ENCODE results near the gene FAM149A.

GRCh38 chr4:186166852-186167512 lies 62.5 kb downstream of the FAM149A start:
- TF ChIP-seq, protein P1, sequence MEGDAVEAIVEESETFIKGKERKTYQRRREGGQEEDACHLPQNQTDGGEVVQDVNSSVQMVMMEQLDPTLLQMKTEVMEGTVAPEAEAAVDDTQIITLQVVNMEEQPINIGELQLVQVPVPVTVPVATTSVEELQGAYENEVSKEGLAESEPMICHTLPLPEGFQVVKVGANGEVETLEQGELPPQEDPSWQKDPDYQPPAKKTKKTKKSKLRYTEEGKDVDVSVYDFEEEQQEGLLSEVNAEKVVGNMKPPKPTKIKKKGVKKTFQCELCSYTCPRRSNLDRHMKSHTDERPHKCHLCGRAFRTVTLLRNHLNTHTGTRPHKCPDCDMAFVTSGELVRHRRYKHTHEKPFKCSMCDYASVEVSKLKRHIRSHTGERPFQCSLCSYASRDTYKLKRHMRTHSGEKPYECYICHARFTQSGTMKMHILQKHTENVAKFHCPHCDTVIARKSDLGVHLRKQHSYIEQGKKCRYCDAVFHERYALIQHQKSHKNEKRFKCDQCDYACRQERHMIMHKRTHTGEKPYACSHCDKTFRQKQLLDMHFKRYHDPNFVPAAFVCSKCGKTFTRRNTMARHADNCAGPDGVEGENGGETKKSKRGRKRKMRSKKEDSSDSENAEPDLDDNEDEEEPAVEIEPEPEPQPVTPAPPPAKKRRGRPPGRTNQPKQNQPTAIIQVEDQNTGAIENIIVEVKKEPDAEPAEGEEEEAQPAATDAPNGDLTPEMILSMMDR (IDR thresholded peaks at IDR 0.05): no peak
- TF ChIP-seq HDAC2 (IDR thresholded peaks at IDR 0.05) (no peak), CHD4 (IDR thresholded peaks at IDR 0.05; ENCODE audit: borderline replicate concordance) (no peak), EP300 (IDR thresholded peaks at IDR 0.05) (no peak), HEYL (CRISPR knock-in tag; IDR thresholded peaks at IDR 0.05) (no peak), KDM1A (IDR thresholded peaks at IDR 0.05; ENCODE audit: low read depth) (no peak), POLR2A (IDR thresholded peaks at IDR 0.05; ENCODE audit: low read length) (no peak), MAZ (IDR thresholded peaks at IDR 0.05; ENCODE audit: borderline replicate concordance, low read depth, low read length) (no peak), RARB (CRISPR knock-in tag; IDR thresholded peaks at IDR 0.05) (no peak), FOSB (CRISPR knock-in tag; IDR thresholded peaks at IDR 0.05) (no peak), RCOR1 (IDR thresholded peaks at IDR 0.05; ENCODE audit: low read depth, low read length) (no peak)

Measured in A549 (cell line).